IPS-15b (cell line): Measurements from ENCODE around the gene STARD13.

ENCODE experiments used
- H3K27me3 ChIP-seq: one replicate; pipeline ENCODE4 v1.6.1; 2013; ENCODE audit warnings: low read length; ENCODE audit not compliant: control insufficient read depth, insufficient read depth
- H3K36me3 ChIP-seq: one replicate; pipeline ENCODE4 v1.6.1; 2013; ENCODE audit warnings: low read length; ENCODE audit not compliant: control insufficient read depth, insufficient read depth
- H3K4me1 ChIP-seq: one replicate; pipeline ENCODE4 v1.6.1; 2013; ENCODE audit warnings: mild to moderate bottlenecking, low read length; ENCODE audit not compliant: control insufficient read depth, insufficient read depth
- H3K4me3 ChIP-seq: one replicate; pipeline ENCODE4 v1.5.1; 2013; ENCODE audit warnings: low read depth, low read length
- H3K9ac ChIP-seq: one replicate; pipeline ENCODE4 v1.6.1; 2013; ENCODE audit warnings: low read depth, mild to moderate bottlenecking, low read length
- H3K9me3 ChIP-seq: one replicate; pipeline ENCODE4 v1.6.1; 2013; ENCODE audit warnings: mild to moderate bottlenecking, low read length; ENCODE audit not compliant: control insufficient read depth, insufficient read depth

STARD13 gene

GRCh38 chr13:33199289-33199850 lies 86.2 kb downstream of the STARD13 start:
- no peak overlapping the region for H3K9ac ChIP-seq
- H3K27me3 ChIP-seq = no peaks in the 10 kb centered on the region
- no peaks in the 10 kb centered on the region for H3K4me1 ChIP-seq
- no peaks in the 10 kb centered on the region for H3K36me3 ChIP-seq
- H3K9me3 ChIP-seq = no peaks in the 10 kb centered on the region
- H3K4me3 ChIP-seq = no peak overlapping the region

- Histone ChIP-seq H3K4me1 (no peaks in the 10 kb centered on the region), H3K36me3 (no peaks in the 10 kb centered on the region), H3K27me3 (no peaks in the 10 kb centered on the region), H3K9ac (no peak overlapping the region), H3K9me3 (no peaks in the 10 kb centered on the region), H3K4me3 (no peak overlapping the region)
Observed at GRCh38 chr13:33197541-33197971, 88.0 kb downstream of the STARD13 start.

GRCh38 chr13:33196767-33197166 lies 88.8 kb downstream of the STARD13 start:
- no peak overlapping the region for H3K9ac ChIP-seq
- no peaks in the 10 kb centered on the region for H3K4me1 ChIP-seq
- H3K36me3 ChIP-seq = no peaks in the 10 kb centered on the region
- H3K27me3 ChIP-seq = no peaks in the 10 kb centered on the region
- H3K9me3 ChIP-seq = no peaks in the 10 kb centered on the region
- no peak overlapping the region for H3K4me3 ChIP-seq

- Histone ChIP-seq H3K4me1 (no peaks in the 10 kb centered on the region), H3K9ac (no peak overlapping the region), H3K9me3 (no peaks in the 10 kb centered on the region), H3K27me3 (no peaks in the 10 kb centered on the region), H3K4me3 (no peak overlapping the region), H3K36me3 (no peaks in the 10 kb centered on the region)
Observed at GRCh38 chr13:33195693-33196464, 89.7 kb downstream of the STARD13 start.

- Histone ChIP-seq H3K4me3 (no peak overlapping the region), H3K4me1 (no peaks in the 10 kb centered on the region)
Observed at GRCh38 chr13:33194820-33195692, 90.5 kb downstream of the STARD13 start.

GRCh38 chr13:33193428-33193974 lies 92.1 kb downstream of the STARD13 start:
- no peak overlapping the region for H3K9ac ChIP-seq
- no peaks in the 10 kb centered on the region for H3K9me3 ChIP-seq
- no peak overlapping the region for H3K4me3 ChIP-seq
- no peaks in the 10 kb centered on the region for H3K4me1 ChIP-seq
- no peaks in the 10 kb centered on the region for H3K27me3 ChIP-seq
- no peaks in the 10 kb centered on the region for H3K36me3 ChIP-seq

More at GRCh38 chr13:33194820-33195692, 90.5 kb downstream of the STARD13 start:
- H3K9me3 ChIP-seq = no peaks in the 10 kb centered on the region
- H3K9ac ChIP-seq = no peak overlapping the region
- H3K27me3 ChIP-seq = no peaks in the 10 kb centered on the region
- no peaks in the 10 kb centered on the region for H3K36me3 ChIP-seq

- peaks cover 6% of the 10 kb centered on the region for H3K4me1 ChIP-seq
- H3K9me3 ChIP-seq = no peaks in the 10 kb centered on the region
- no peak overlapping the region for H3K4me3 ChIP-seq
- no peak overlapping the region for H3K9ac ChIP-seq
- no peaks in the 10 kb centered on the region for H3K27me3 ChIP-seq
- H3K36me3 ChIP-seq = no peaks in the 10 kb centered on the region
Observed at GRCh38 chr13:33191425-33192210, 93.9 kb downstream of the STARD13 start.

- H3K4me3 ChIP-seq = no peak overlapping the region
- no peaks in the 10 kb centered on the region for H3K36me3 ChIP-seq
- no peak overlapping the region for H3K9ac ChIP-seq
- peaks cover 12% of the 10 kb centered on the region for H3K4me1 ChIP-seq
- H3K27me3 ChIP-seq = peaks cover 8% of the 10 kb centered on the region
- no peaks in the 10 kb centered on the region for H3K9me3 ChIP-seq
Observed at GRCh38 chr13:33189470-33189869, 96.1 kb downstream of the STARD13 start.

- no peaks in the 10 kb centered on the region for H3K36me3 ChIP-seq
- H3K27me3 ChIP-seq = peaks cover 20% of the 10 kb centered on the region
- H3K4me1 ChIP-seq = peaks cover 12% of the 10 kb centered on the region
- no peaks in the 10 kb centered on the region for H3K9me3 ChIP-seq
- no peak overlapping the region for H3K9ac ChIP-seq
- no peak overlapping the region for H3K4me3 ChIP-seq
Observed at GRCh38 chr13:33188093-33188882, 97.3 kb downstream of the STARD13 start.

GRCh38 chr13:33186861-33187291 lies 98.7 kb downstream of the STARD13 start:
- Histone ChIP-seq H3K36me3 (no peaks in the 10 kb centered on the region), H3K9ac (no peak overlapping the region), H3K4me3 (no peak overlapping the region), H3K4me1 (peaks cover 12% of the 10 kb centered on the region), H3K27me3 (peaks cover 34% of the 10 kb centered on the region), H3K9me3 (no peaks in the 10 kb centered on the region)
